Renal cortical epithelial cell (primary cell): ENCODE results near the gene LAP3. TPM values are rescaled to one million over a fixed set of nuclear protein-coding genes. Genes with fewer than 3 reads are reported as not detected.
A peak's percentile ranks its signal among the peaks of the same experiment; 100 is the strongest.

Experiments
- DNase-seq: peaks from one replicate; pipeline ENCODE4 v3.0.0-alpha.2; 2011; ENCODE audit warnings: low read depth
- total RNA-seq: library from RNA; depleted of rRNA; stranded (reverse); fragments of >200 nt; gene quantifications from 2 replicates; pipeline ENCODE4 v1.2.3, GENCODE V29; 2014

Gene LAP3
- total RNA-seq, 1 donor from 2014 or later: 100 TPM

GRCh38 chr4:17616283-17616682 is 39.3 kb downstream of the LAP3 start:
- DNase-seq: no peak

- no peak for DNase-seq
Measured at GRCh38 chr4:17618926-17619325, 41.9 kb downstream of the LAP3 start.

GRCh38 chr4:17619416-17620105 is 42.6 kb downstream of the LAP3 start:
- no peak for DNase-seq

GRCh38 chr4:17623451-17624001 is 46.5 kb downstream of the LAP3 start:
- DNase-seq: no peak

GRCh38 chr4:17624821-17625220 is 47.8 kb downstream of the LAP3 start:
- DNase-seq: no peak

GRCh38 chr4:17630228-17630627 is 53.2 kb downstream of the LAP3 start:
- no peak for DNase-seq

GRCh38 chr4:17633600-17633999 is 56.6 kb downstream of the LAP3 start:
- no peak for DNase-seq

GRCh38 chr4:17635056-17635455 is 58.1 kb downstream of the LAP3 start:
- DNase-seq: no peak

- DNase-seq: no peak
Measured at GRCh38 chr4:17636341-17636695, 59.3 kb downstream of the LAP3 start.

GRCh38 chr4:17636696-17637622 is 60.0 kb downstream of the LAP3 start:
- DNase-seq: peak; percentile 45

- DNase-seq: no peak
Measured at GRCh38 chr4:17639136-17639535, 62.1 kb downstream of the LAP3 start.

GRCh38 chr4:17642398-17642783 is 65.4 kb downstream of the LAP3 start:
- no peak for DNase-seq

- DNase-seq: no peak
Measured at GRCh38 chr4:17646693-17647092, 69.7 kb downstream of the LAP3 start.

- DNase-seq: no peak
Measured at GRCh38 chr4:17647176-17647806, 70.3 kb downstream of the LAP3 start.

- no peak for DNase-seq
Measured at GRCh38 chr4:17647927-17648326, 70.9 kb downstream of the LAP3 start.

GRCh38 chr4:17650406-17650805 is 73.4 kb downstream of the LAP3 start:
- no peak for DNase-seq

- DNase-seq: no peak
Measured at GRCh38 chr4:17654701-17655100, 77.7 kb downstream of the LAP3 start.

- DNase-seq: no peak
Measured at GRCh38 chr4:17657090-17657489, 80.1 kb downstream of the LAP3 start.
